Endodermal cell (in vitro differentiated cells): ENCODE results near the gene ATXN7L1. TPM values are rescaled to one million over a fixed set of nuclear protein-coding genes. Genes with fewer than 3 reads are reported as not detected.
A peak's percentile ranks its signal among the peaks of the same experiment; 100 is the strongest.

Experiments used
- DNase-seq: peaks from one replicate; pipeline ENCODE4 v3.0.0-alpha.2; 2017
- H3K27ac ChIP-seq: 2 replicates; pipeline ENCODE4 v1.5.1; 2013; ENCODE audit warnings: mild to moderate bottlenecking, low read depth, low read length, moderate library complexity
- H3K27me3 ChIP-seq: 2 replicates; pipeline ENCODE4 v1.6.1; 2013; ENCODE audit warnings: mild to moderate bottlenecking, low read length, moderate library complexity; ENCODE audit not compliant: insufficient read depth, control insufficient read depth, poor library complexity, severe bottlenecking
- H3K36me3 ChIP-seq: 2 replicates; pipeline ENCODE4 v1.7.0; 2013; ENCODE audit warnings: mild to moderate bottlenecking, low read length, moderate library complexity; ENCODE audit not compliant: control insufficient read depth, insufficient read depth
- H3K4me1 ChIP-seq: one replicate; pipeline ENCODE4 v1.7.0; 2013; ENCODE audit warnings: low read length; ENCODE audit not compliant: control insufficient read depth, insufficient read depth
- H3K4me3 ChIP-seq: 2 replicates; pipeline ENCODE4 v1.5.1; 2013; ENCODE audit warnings: mild to moderate bottlenecking, low read length, moderate library complexity
- H3K9ac ChIP-seq: 2 replicates; pipeline ENCODE4 v1.6.1; 2013; ENCODE audit warnings: mild to moderate bottlenecking, low read length, moderate library complexity; ENCODE audit not compliant: poor library complexity, severe bottlenecking; ENCODE audit errors: extremely low read depth
- H3K9me3 ChIP-seq: 2 replicates; pipeline ENCODE4 v1.6.1; 2013; ENCODE audit warnings: mild to moderate bottlenecking, low read length, moderate library complexity; ENCODE audit not compliant: control insufficient read depth
- H3K27ac Mint-ChIP-seq: 2 replicates; pipeline ENCODE4 v1.8.0; 2020; ENCODE audit warnings: mixed read lengths
- H3K27me3 Mint-ChIP-seq: 2 replicates; pipeline ENCODE4 v1.8.0; 2021; ENCODE audit warnings: mild to moderate bottlenecking, mixed read lengths; ENCODE audit not compliant: insufficient read depth
- H3K36me3 Mint-ChIP-seq: 2 replicates; pipeline ENCODE4 v1.8.0; 2020; ENCODE audit warnings: low read depth, mixed read lengths
- H3K4me1 Mint-ChIP-seq: 2 replicates; pipeline ENCODE4 v1.8.0; 2020; ENCODE audit warnings: mixed read lengths
- H3K4me3 Mint-ChIP-seq: 2 replicates; pipeline ENCODE4 v1.8.0; 2020; ENCODE audit warnings: mild to moderate bottlenecking, moderate library complexity, mixed read lengths
- H3K9me3 Mint-ChIP-seq: 2 replicates; pipeline ENCODE4 v1.8.0; 2020; ENCODE audit warnings: mild to moderate bottlenecking, mixed read lengths
- WGBS, 2 experiments: methylation state at CpG; one replicate each; pipeline versions ENCODE4 v1.1.5 to v1.1.7; 2013; ENCODE audit warnings: missing lambda C conversion rate in 2 of 2, mixed read lengths in 1 of 2; ENCODE audit not compliant: insufficient coverage in 1 of 2, insufficient read length in 1 of 2; 5-methylcytosine and 5-hydroxymethylcytosine counted together
- total RNA-seq, 2 donors: library from RNA; stranded (reverse); fragmentation: NEBNext Ultra II Directional in 1 of 2; extraction: Animal tissue kit (Norgen Biotek cat#: 25700) in 1 of 2; gene quantifications; 2 replicates in 1 of 2; 3 replicates in 1 of 2; pipeline ENCODE4 v1.2.1, GENCODE V29; 2021
- TF ChIP-seq, protein P1 (sequence below): fragments of 200-600 bp; sonication (generic); conservative IDR thresholded peaks from 2 replicates; pipeline ENCODE4 v1.5.0; 2021; ENCODE audit warnings: antibody characterized with exemption, mild to moderate bottlenecking

ATXN7L1 gene
- total RNA-seq, 2 donors from 2014 or later = 16.9 to 30.4 TPM

GRCh38 chr7:105760551-105761447 lies 115.6 kb downstream of the ATXN7L1 start:
- Histone ChIP-seq H3K27me3 (no peaks in the 10 kb centered on the region), H3K4me1 (peaks cover 5% of the 10 kb centered on the region), H3K9ac (no peak overlapping the region), H3K27ac (no peak overlapping the region), H3K9me3 (no peaks in the 10 kb centered on the region), H3K36me3 (no peaks in the 10 kb centered on the region), H3K4me3 (no peak overlapping the region)
- Mint-ChIP-seq H3K27me3 (no peaks in the 10 kb centered on the region), H3K27ac (no peak overlapping the region), H3K36me3 (peaks cover 2% of the 10 kb centered on the region), H3K9me3 (no peaks in the 10 kb centered on the region), H3K4me1 (peaks cover 24% of the 10 kb centered on the region), H3K4me3 (no peak overlapping the region)
- 89 to 95% methylated on average over 6 of the region's 6 CpGs for WGBS, 2 experiments
- DNase-seq = no peak
- TF ChIP-seq, protein P1, sequence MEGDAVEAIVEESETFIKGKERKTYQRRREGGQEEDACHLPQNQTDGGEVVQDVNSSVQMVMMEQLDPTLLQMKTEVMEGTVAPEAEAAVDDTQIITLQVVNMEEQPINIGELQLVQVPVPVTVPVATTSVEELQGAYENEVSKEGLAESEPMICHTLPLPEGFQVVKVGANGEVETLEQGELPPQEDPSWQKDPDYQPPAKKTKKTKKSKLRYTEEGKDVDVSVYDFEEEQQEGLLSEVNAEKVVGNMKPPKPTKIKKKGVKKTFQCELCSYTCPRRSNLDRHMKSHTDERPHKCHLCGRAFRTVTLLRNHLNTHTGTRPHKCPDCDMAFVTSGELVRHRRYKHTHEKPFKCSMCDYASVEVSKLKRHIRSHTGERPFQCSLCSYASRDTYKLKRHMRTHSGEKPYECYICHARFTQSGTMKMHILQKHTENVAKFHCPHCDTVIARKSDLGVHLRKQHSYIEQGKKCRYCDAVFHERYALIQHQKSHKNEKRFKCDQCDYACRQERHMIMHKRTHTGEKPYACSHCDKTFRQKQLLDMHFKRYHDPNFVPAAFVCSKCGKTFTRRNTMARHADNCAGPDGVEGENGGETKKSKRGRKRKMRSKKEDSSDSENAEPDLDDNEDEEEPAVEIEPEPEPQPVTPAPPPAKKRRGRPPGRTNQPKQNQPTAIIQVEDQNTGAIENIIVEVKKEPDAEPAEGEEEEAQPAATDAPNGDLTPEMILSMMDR = no peak

GRCh38 chr7:105759670-105760550 lies 116.5 kb downstream of the ATXN7L1 start:
- H3K9me3 ChIP-seq = no peaks in the 10 kb centered on the region
- no peaks in the 10 kb centered on the region for H3K36me3 ChIP-seq
- Mint-ChIP-seq H3K27me3 (no peaks in the 10 kb centered on the region), H3K36me3 (peaks cover 1% of the 10 kb centered on the region), H3K4me3 (no peak overlapping the region), H3K4me1 (peaks cover 23% of the 10 kb centered on the region), H3K27ac (no peak overlapping the region), H3K9me3 (no peaks in the 10 kb centered on the region)
- WGBS, 2 experiments = 87 to 88% methylated on average over 1 to 2 of the region's 2 CpGs
- no peak overlapping the region for H3K4me3 ChIP-seq
- H3K4me1 ChIP-seq = peaks cover 5% of the 10 kb centered on the region
- TF ChIP-seq, protein P1 = peak; percentile 74
- peak; percentile 66 for DNase-seq
- no peaks in the 10 kb centered on the region for H3K27me3 ChIP-seq
- no peak overlapping the region for H3K9ac ChIP-seq
- no peak overlapping the region for H3K27ac ChIP-seq

DNA sequence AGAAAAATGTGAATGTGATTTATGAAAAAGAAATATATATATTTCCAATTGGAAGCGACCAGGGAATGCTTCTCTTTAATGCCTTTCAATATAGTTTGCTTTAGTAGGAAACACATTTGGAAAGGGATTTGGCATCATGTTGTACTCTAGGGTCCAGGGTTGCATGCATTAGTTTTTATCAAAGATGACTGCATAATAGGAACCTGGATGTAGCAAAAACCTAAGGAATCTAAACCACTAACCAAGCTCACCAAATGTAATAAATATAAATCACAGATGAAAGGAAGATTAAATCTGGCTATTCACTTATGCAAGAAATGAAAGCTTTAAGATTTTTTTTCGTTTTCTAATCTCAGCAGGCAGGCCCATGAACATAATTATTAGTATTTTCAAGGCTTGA lies 120.0 kb downstream of the ATXN7L1 start:
- WGBS, 2 experiments = 54 to 100% methylated on average over 1 to 2 of the region's 2 CpGs
- Histone ChIP-seq H3K9me3 (no peaks in the 10 kb centered on the region), H3K27ac (no peak overlapping the region), H3K36me3 (peaks cover 2% of the 10 kb centered on the region), H3K4me3 (no peak overlapping the region), H3K4me1 (peaks cover 18% of the 10 kb centered on the region), H3K27me3 (no peaks in the 10 kb centered on the region), H3K9ac (no peak overlapping the region)
- DNase-seq = no peak
- Mint-ChIP-seq H3K9me3 (no peaks in the 10 kb centered on the region), H3K4me3 (no peak overlapping the region), H3K36me3 (peaks cover 5% of the 10 kb centered on the region), H3K27ac (no peak overlapping the region), H3K27me3 (no peaks in the 10 kb centered on the region), H3K4me1 (peaks cover 47% of the 10 kb centered on the region)
- TF ChIP-seq, protein P1 = no peak
